Femur (tissue), 1 donor: ENCODE measurements around the gene NTNG1.
"Not testable (repeated sequence)": the region's sequence is repeated elsewhere in the genome, so short reads cannot be mapped to it uniquely, and the experiment has no call there.

Experiments used
- DNase-seq: peaks from one replicate; pipeline ENCODE4 v3.0.0-alpha.2; 2017

NTNG1 gene

DNA sequence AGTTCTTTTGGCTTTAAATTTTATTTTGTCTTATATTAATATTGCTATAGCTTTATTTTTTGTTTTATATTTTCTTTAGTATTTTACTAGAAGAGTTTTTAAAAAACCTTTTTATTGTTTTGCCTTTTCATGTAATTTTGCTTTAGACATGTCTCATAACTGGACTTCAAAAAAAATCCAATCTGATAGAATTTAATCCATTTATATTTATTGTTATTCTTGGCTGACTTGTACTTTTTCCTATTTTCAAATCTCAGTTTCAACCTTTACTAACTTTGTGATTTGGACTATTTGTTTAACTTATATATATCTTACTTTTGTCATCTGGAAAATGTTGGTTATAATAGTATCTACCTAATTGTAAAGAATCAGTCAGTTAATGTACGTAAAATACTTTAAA is 61.2 kb downstream of the NTNG1 start:
- no peak for DNase-seq

DNA sequence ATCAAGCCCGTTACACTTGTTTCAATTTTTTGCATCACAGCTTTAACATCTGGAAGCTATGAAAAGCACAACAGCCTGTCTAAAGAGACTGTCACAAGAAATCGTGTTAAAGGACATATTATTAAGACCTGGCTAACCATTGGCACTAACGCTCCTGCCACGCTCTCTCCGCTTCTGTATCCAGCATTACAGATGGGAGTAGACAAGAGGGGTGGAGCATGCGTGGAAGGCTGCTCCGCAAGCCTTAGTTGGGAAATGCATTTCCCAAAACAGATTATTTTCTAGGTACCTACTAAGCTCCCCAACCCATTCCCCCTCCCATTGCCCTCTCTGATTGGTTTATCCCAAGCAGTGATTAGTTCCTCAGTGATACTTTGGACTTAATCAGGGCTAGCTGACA is 72.4 kb downstream of the NTNG1 start:
- DNase-seq, result no peak

- DNase-seq, result no peak
Measured at GRCh38 chr1:107220036-107220435, 79.2 kb downstream of the NTNG1 start.

GRCh38 chr1:107225706-107226105 is 84.9 kb downstream of the NTNG1 start:
- DNase-seq, result no peak

DNA sequence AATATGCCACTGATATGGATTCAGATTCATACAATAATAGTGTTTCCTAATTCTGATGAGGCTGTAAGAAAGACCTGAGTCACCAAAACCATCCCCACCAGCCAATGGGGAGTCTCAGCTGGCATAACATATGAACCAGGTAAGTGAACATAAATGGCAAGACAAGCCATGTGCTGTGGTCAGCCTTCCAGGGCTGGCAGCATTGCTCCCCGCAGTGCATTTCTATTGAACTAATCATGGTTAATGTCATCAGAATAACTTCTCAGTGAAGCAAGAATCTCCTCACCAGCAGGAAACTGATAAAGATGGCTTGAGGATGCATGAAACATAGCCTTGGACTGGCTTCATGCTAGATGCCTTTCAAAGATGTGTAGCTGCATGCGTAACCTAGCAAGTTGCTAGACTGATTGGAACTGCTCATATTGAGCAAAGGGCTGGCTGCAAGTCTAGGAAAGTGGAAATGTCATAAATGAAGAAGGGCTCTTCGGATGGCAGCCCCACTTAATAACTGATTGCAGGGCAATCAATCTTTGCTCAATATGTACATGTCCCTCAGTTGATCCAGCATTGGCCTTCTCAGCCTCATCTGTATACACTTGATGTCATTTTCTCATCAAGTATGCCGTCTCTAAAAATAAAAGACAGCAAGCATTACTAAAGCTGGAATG is 88.0 kb downstream of the NTNG1 start:
- DNase-seq, result no peak

GRCh38 chr1:107229711-107230110 is 88.9 kb downstream of the NTNG1 start:
- DNase-seq, result no peak

- DNase-seq, result no peak
Measured at GRCh38 chr1:107230121-107230520, 89.3 kb downstream of the NTNG1 start.

DNA sequence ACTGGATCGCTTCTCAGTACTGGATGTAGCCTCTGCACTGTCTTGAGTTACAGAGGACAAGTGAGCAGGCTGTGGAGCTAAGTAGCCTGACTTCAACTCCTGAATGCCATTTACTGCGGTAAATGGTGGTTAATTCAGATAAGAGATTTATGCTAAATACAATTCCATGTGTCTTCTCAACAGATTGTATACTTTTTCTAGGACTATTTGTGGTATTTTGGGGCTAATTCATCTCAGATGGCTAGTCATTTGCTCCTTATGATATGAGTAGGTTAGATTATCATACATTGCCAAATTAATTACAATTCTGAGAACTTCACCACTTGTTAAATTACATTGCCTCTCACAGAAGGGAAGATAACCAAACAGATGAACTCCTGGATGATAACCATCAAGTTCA is 90.5 kb downstream of the NTNG1 start:
- no peak for DNase-seq

- DNase-seq, result no peak
Measured at GRCh38 chr1:107232426-107232825, 91.6 kb downstream of the NTNG1 start.

- not testable (repeated sequence) for DNase-seq
Measured at GRCh38 chr1:107236760-107237159, 95.9 kb downstream of the NTNG1 start.

DNA sequence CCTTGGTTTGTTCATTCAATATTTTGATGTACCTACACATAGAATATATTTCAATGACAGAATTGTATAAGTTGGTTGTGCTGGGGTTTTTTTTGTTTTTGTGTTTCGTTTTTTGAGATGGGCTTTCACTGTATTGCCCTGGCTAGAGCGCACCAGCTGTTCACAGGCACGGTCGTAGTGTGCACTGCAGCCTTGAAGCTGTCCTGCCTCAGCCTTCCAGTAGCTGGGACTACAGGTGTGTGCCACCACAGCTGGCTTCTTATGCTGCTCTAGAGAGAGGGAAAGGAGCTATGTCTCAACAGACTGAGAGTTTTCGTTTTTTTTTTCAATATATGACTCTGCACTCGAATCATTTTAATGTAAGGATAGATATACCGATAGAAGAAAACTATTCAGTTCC is 102.6 kb downstream of the NTNG1 start:
- DNase-seq, result no peak

DNA sequence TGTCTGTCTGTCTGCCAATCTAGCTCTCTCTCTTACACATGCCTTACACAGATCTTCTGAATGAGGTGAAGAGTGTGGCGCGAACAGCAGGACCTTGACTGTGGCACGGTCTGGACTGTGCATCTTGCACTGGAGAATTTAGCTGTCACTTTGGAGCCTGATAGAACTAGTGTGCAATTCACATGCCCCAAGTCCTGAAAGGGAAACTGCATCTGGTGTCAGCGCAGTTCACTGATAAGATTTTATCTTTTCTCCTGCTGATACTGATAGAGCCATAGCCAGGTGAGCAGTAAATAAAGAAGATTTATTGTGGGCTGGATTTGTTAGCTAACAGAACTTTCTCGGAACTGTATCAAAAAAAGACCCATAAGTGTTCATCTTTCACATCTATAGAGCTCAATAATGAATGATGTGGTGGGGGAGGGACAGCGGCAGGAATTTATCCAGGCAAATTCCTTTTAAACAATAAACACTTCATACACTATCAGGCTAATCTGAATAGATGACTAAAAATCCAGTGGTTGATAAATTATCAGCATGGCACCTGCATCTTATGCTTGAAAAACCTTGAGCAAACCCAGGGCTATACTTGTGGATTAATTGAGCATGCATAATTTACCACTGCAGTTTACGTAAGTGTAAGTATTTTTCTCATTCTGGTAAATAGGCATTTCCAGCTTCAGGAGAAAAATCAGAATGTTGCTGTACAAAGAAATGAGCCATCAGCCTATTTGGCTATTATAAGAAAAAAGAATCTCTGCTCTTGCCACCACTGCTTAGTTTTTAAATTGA is 104.1 kb downstream of the NTNG1 start:
- DNase-seq, result no peak

DNA sequence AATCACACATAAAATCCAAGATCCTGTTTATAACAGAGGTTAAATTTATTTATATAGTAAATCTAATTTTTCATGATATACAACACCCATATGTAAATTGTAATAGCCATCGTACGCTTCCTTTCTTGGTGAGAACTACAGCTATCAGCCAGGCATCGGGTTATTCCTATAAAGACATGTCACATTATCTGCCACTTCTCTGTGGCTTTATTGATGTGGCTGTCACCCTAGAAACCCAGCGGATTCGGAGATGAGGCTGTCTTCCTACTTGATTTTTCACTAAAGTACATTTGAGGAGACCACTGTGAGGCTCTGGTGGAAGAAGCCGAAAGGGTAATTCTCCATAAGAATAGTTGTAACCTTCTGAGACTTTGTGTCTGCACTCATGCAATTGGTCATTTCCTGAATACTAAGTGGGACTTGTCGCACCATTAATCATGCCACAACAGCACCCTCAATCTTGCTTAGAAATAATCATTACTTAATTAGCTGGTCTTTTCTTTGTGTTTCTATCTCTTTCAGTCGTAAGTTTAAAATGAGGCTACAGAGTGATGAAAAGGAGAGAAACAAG is 106.0 kb downstream of the NTNG1 start:
- DNase-seq, result no peak

DNA sequence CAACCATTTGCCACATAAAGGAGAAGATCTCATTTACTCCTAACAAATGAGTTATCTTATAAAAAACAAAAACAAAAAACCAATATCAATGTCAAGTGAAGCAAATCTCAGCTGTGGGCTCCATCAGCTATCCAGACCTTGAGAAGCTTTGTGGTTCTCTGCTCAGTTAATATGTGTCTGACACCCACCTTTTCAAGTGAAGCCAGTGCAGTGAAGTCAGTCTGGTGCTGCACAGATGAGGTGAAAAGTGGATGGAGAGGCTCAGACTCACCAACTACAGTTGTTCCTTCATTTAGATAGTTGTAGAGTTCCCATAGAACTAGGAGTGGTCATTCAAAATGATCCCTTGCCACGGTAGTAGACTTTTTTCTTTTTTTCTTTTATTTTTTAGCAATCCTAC is 106.8 kb downstream of the NTNG1 start:
- no peak for DNase-seq

DNA sequence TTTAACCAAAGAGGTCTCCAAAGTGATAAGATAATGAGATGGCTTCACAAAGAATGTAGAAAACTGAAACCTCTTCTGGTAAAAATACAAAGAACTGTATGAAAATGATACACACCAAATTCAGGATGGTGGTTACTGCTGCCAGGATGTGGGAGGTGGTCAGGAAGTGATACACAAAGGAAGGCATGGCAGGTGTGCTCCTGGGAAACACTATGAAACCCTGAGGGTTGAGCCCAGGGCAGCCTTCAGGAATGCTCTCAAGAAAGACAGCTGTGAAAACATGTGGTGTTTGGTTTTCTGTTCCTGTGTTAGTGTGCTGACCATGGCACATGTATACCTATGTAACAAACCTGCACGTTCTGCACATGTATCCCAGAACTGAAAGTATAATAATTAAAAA is 109.3 kb downstream of the NTNG1 start:
- DNase-seq, result no peak

- no peak for DNase-seq
Measured at GRCh38 chr1:107251083-107251482, 110.2 kb downstream of the NTNG1 start.

GRCh38 chr1:107251839-107252238 is 111.0 kb downstream of the NTNG1 start:
- no peak for DNase-seq

DNA sequence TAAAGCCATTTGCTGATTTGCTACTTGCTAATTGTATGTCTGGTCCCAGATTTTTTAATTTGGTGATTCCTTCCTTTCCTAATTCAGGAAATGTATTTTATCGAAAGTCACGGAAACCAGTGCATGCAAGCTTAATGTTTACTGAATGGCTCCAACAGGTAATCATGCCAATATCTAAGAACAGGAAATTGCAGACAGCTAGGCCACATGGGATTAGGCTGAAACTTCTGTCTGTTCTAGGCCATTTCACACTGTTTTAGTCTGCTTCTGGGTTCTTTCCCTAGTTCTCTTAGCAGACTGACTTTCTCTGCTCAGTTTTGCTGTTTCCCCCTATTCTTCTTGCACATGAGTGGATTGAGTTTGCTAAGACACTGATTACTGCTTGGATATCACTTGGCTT is 111.4 kb downstream of the NTNG1 start:
- no peak for DNase-seq

DNA sequence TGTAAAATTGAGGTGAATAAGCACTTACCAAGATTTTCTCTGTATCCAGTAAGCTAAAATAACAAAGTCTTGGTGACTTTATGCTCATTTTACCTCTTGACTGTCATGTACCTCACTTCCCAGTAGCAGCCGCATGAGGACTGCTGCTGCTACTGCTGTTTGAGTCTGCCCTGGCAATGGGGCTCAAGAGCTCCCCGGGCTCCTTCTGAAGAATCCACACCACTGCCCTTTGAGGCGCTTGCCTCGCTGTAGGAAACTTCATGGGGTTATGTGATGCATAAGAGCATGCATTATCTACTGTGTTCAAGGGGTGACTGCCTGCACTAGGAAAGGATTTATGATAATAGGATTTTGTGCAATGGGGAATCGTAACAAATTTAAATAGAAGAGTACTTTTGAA is 113.5 kb downstream of the NTNG1 start:
- no peak for DNase-seq

DNA sequence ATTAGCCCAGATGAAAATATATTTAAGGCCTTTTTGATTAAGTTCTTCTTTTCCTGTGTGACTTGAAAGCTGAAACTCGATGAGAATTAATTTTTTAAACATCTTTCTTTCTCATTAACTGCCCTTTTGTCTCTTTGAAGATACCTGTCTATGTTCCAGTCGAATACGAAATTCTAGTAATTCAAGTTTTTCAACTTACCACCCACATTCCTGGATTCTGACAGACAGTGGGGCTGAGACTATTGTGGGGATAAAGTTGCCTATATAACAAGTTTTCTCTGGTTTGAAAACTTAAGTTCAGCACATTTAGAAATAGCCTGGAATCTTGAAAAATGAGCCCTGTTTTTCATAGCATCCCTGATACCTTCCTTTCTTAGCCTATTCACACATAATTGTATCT is 114.6 kb downstream of the NTNG1 start:
- no peak for DNase-seq

- DNase-seq, result no peak
Measured at GRCh38 chr1:107262467-107263286, 121.8 kb downstream of the NTNG1 start.

GRCh38 chr1:107263291-107263915 is 122.6 kb downstream of the NTNG1 start:
- DNase-seq, result no peak

DNA sequence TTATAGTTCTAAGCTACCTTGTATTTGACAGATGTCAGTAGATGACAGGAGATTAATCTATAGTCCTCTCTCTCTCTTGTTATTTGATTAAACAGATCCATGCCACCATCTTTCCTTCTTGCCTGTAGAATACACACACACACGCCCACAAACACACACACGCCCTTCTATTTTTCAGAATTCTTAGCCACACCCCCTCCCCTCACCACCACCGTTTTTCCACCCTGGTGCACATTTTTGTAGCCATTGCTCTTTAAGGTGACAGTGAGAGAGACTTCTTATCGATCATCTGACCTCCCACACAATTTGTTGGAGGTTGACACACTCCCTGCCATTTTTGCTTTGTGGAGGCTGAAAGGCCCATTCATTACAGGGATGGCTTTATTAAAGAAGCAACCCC is 123.2 kb downstream of the NTNG1 start:
- DNase-seq, result no peak
